ENCODE data around the gene ENG.

GRCh38 chr9:127776195-127776923 lies 78.1 kb downstream of the ENG start:
- TF ChIP-seq CTCF (IDR thresholded peaks at IDR 0.05) (no peak), POLR2A (IDR thresholded peaks at IDR 0.05) (no peak)
